Measurements from ENCODE around the gene MYEOV.

MYEOV gene

DNA sequence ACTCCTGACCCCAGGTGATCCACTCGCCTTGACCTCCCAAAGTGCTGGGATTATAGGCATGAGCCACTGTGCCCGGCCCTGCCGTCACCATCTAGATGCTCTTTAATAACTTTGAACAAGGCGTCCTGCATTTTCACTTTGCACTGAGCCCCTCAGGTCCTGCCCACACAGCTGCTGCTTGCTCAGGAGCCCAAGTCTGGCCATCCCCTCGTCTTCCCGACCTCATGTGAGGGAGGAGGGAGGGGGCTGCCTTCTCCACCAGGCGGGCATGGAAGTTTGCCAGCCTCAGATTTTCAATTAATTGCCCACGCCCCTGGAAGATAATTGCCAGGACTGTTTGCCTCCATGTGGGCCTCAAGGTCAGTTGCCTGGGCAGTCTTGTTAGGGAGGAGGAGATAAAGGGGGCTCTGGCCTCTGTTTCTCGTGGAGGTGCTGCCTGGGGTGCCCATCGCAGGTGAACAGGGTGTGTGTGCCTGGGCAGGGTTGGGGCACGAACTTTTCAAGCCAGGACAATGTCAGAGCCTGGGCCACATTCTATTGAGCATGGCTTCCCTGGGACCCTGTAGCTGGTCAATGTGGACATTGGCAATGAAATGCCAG is 27.9 kb upstream of the MYEOV start:
- no peak for FAIRE-seq

DNA sequence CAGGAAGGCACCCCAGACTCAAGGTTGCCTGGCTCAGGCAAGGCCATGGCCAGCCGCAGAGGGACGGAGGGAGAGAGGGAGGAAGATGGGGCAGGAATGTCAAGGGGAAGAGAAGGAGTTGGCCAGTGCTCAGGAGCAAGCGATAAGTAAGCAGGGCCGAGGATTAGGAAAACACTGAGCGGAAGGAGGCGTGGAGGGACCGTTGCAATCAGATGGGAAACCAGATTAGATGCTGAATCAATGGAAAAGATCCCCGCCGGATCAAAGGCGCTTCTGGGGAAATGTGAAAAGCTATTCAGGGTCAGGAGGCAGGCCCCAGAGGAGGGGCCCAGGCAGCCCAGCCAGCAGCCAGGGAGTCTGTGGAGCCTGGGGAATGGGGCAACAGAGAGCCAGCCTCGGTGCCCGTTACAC is 26.6 kb upstream of the MYEOV start:
- no peak for FAIRE-seq

DNA sequence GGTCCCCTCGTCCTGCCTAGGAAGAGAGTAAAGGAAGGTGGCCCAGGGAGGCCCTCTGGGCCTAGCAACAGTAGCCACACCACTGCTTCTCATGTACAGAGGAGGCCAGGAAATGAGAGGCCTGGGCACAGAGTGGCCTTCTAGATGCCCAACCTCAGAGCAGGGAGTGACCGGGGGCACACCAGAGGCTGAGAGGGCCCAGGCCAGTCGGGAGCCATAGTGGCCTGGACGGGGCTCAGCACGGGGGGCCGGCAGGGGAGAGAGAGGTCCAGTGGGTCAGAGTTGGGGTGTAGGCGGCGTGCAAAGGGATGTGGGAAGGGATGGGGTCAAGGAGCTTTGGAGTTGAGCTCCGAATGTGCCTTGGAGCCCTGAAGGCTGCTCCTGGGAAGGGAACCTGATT is 25.0 kb upstream of the MYEOV start:
- no peak for FAIRE-seq

DNA sequence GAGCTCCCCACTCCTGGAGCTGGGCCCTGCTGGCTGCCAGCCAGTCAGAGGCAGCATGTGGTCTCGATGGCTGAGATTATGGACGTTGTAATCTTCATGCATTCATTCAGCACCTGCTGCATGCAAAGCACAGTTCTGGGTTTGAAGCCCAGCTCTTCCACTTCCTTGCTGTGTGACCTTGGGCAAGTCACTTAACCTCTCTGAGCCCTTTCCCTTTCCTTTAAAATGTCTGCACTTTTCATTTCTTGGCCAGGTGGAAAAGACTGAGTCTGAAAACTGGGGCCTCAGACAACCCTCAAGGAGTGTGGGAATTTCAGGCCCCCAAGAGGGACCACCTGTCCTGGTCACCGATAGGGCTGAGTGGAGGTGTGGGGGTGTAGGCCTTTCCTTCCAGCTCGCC is 24.6 kb upstream of the MYEOV start:
- FAIRE-seq: no peak

DNA sequence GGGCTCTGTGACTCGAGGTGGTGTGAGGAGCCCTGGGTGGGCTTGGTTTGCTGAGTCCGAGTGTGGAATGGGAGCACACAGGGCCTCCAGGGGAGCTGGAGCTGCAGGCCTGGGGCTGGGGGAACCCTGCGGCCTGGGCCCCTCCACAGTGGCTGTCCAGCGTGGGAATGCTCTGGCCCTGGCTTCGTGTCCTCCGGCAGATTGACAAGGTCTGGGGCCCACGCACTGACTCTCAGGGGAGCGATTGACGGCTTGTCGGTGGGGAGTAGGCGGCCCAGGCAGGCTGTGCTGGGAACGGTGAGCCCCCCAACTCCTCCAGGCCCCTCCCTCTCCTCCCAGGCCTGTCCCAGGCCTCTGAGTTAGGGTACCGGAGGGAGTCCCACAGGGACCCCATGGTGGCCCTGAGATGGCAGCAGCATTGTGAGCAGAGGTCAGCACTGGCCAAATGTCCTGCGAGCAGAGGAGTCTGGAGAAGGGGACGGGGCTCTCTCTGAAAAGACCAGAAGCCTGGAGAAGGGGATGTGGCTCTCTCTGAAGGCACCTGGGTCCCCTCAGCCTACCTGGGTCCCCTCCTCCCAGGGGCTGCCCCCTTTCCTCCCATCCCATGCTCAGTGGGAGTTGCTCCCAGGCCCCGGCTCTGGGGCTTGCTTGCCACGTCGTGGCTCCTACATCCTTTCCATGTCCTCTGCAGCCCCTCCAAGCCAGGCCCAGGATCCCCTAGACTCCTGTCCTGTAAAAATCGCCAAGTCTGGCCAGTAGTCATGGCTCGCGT is 23.8 kb upstream of the MYEOV start:
- FAIRE-seq: no peak

DNA sequence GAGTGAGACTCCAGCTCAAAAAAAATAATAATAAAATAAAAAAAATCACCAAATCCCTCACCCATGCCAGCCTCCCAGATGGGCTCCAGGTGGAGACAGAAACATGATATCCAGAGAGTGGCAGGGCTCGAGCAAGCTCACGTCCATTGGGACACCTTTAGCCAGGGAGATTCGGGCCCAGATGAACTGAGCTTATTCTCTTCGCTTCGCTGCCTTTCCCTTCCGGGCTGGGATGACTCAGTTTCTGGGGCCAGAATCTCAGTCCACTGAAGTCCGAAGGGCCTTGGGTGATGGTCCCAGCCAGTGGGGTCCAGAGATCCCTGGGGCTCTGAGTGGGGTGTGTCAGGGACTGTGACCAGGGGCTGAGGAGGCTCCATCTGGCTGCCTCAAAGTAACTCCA is 23.0 kb upstream of the MYEOV start:
- no peak for FAIRE-seq

DNA sequence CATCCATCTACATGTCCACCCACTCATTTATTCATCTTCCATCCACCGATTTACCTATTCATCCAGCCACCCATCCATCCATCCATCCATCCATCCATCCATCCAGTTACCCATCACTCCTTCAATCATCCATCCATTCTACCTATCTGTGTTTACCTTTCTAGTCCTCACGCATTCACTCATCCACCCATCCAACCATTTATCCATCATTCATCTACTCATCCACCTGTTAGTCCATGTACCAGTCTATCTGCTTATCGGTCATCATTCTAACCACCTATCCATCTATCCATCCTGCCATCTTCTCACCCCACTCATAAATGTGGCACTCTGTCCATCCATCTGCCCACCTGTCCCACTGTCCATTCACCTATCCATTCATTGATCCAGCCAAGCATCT is 21.9 kb upstream of the MYEOV start:
- FAIRE-seq: no peak

DNA sequence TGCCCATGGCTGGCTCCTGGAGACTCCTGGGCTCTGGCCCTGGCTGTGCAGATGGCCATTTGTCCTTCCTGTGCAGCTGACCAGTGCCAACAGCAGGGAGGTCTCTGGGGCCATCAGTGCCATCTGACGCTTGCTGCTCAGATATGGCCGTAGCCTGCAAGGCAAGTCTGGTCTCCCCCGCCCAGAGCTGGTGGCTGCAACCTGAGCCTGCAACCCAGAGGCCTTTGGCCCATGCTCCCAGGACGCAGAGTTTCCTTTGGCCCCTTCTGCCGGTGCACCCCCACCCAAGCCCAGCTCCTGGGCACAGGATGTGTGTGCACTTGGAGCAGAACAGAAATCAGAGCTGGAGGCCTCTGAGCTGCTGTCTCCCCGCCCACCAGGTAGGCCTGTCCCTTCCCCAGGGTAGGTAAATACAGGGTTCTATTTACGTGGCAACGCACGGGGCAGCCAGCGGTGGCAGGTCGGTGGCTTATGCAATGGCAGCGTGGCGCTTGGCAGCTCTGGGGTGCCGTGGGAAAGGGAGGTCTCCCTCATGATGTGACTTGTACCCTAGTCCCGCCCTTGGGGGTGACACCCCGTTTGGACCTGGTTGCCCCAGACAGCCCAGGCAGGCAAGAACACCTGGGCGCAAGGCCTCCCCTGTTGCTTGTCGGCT is 21.0 kb upstream of the MYEOV start:
- FAIRE-seq: no peak

DNA sequence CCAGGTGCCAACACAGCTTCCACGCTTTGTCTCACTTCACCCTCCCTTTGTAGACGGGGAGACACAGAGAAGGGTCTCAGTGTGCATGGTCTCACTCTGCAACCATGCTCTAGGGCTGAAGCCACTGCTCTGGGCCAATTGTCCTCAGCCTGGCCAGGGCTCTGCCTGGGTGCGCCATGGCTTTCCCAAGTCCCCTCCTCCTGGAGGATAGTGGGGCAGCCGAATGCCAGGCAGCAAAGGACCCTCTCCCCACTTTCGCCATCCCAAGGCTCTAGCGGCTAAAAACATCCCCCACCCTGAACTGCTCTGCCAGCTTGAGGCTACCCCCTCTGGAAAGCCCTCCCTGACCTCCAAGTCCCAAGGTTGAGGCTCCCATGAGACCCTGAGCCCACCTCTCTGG is 20.4 kb upstream of the MYEOV start:
- FAIRE-seq: no peak

DNA sequence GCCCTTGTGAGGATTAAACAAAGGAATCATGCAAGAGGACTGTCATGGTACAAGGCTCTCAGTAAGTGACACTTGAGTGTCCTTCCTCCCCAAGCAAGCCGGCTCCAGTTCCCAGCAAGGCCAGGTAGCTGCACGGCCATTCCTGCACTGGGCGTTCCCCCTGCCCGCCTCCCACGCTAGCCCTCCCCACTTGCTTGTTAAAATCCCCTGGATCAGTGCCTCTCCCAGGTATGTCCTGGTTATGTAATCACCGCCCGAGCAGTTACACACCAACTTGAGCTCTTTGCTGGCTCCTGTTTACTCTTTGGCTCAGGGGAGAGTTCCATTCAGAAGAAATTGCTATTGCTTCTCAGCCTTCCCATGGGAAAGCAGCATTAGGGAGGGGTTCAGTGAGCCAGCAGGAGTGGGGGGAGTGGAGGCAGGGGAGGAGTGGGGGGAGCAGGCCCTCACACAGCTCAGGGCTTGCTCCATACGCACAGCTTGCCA is 19.4 kb upstream of the MYEOV start:
- FAIRE-seq: no peak

DNA sequence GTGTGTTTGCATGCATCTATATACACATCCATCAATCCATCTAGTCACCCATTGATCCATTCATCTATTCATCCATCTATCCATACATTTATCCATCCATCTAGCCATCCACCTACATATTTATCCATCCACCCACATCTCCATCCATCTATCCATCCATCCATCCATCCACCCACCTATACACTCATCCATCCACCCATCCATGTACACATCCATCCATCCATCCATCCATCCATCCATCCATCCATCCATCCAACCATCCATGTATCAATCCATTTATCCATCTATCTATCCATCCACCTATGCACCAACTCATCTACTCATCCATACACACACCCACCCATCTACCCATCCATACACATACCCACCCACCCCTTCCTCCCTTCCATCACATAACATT is 18.8 kb upstream of the MYEOV start:
- FAIRE-seq: no peak

DNA sequence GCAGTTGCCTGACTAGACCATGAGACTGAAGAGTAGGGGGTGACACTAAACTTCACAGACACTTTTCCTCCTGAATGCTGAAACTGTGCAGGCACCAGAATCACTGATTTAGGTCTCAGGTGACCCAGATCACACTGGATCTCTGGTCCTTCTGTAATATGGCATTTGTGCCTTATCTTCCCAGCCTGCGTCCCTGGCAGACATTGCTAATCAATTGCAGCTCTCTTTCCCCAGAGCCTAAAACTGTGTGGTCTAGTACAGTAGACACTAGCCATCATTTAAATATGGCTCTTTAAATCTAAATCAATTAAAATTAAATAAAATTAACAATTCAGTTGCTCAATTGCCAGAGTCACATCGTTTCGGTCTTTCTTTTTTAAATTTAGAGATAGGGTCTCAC is 17.8 kb upstream of the MYEOV start:
- FAIRE-seq: no peak

DNA sequence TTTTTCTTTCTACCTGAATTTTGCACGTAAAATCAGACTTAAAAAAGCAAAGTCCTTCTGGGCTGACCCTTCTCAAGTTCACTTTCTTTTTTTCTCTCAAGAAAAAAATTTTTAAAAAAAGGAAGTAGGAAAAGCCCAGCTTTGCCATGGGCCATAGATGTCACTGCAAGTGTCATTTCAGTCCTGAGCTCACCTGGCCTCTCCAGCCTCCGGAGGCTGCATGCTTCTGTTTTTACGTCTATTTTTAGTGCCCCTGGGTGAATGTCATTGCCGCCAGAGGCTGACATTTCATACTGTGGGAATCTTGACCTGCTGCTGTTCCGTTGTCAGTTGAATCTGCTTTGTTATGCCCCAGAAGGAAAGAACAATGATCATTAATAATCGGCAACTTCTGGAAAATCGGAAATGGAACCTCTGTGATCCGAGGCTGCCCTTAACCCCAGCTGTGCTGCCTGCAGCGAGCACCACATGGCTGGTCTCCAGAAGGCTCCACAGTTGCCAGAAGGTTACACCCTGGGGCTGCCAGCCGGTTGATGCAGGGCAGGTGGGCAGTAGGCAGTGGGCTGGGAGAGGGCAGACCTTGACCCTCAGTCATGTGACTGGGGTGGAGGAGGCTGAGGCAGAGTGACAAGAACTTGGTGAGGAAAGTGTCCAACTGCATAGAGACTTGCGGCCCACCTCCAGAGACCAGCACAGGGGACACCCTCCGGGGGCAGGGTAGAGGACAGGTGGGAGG is 16.7 kb upstream of the MYEOV start:
- FAIRE-seq: no peak

DNA sequence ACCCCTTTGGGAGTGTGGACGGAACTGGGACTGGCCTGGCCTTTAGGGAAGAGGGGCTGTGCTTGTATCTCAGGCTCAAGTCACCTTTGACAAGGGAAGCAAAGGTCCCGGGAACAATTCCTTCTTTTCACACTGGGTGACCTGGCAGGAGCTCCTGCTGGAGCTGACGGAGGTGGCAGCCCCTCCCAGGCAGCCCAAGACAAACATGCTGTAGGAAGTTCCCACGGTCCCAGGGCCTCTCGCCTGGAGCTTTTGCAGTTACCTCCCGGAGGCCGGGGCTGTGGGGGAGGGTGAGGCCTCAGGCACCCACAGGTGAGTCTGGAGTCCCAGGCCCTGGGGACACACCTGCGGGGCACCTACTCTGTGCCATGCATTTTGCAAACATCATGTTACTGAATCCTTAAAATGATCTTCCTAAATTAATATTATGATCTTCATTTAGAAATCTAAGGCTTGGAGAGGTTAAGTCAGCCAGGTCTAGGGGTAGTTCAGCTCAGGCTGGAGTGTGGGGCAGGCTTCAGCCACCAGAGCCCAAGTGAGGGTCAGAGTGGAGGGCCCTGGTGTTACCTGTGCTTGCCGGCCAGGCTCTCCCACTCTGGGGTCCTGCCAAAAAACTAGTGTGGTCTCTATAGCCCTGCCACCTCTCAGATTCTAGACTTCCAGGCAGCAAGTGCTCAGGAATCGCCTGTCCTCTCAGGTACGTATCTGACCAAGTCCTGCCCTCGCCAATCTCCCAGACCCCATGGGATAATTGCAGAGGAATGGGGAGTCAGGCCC is 15.7 kb upstream of the MYEOV start:
- FAIRE-seq: no peak

DNA sequence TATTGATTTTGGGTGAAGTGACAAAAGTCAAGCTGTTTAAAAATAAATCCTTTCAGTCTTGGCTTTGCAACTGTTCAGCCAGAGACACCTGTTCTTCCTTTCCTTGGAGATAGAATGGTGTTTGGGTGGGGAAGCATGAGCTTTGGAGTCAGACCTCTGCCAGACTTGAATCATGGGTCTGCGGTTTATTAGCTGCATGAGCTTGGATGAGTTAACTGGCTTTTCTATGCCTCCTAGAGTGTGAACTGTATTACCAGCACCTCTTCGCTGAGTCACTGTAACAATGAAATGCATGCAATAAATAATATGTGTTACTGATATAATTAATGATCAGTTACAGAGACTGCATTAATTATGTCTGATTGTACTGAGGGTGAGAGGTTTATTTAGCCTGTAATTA is 13.5 kb upstream of the MYEOV start:
- FAIRE-seq: no peak

DNA sequence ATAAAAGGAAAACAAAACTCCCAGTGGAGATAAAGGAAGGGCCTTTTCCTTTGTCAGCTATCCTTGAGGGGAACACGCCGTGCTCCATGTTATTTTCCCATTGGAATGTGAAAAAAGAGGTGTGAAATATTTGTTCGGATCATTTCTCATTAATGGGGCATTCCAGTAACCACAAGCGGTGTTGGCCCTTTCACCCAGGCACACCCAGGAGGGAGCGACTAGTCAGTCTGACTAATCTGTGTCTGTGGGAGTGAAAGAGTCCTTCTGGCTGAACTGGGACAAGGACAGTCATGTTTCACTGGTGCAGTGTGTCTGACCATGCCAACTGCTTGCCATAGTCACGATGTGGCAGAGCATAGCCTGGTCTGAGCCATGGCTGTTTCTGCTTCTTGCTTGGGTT is 13.0 kb upstream of the MYEOV start:
- no peak for FAIRE-seq

DNA sequence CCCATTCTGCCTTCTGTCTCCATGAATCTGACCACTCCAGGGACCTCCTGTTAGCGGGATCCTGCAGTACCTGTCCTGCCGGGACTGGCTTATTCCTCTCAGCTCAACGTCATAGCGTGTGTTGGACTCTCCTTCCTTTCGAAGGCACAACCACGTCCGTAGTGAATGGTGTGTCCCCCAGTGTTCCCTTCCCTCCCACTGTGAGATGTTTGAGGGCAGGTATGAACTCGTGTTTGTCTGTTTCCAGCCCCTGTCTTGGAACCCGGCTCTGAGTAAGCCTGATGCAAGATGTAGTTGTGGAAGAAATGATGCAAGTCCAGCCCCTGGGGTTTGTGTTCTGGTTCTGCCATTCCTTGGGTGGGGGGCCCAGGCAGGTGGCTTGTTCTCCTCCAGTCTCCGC is 10.5 kb upstream of the MYEOV start:
- FAIRE-seq: no peak

DNA sequence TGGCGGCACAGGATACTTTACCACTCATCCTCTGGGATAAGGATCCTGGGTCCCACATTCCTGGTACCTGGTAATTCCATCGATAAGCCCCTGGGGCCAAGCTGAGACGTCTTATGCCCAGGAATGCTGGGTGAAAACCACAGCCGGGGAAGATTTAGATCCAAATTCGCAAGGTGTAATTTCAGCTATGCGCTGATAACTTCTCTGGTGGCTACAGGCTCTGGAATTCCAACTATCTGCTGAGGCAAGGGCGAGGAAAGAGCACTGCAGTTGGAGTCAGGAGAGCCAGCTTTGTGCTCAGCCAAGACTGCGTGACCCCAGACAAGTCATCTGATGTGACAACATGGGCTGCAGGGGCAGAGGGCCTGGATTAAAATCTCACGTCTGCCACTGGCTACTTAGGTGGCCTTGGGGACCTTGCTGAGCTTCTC is 9.9 kb upstream of the MYEOV start:
- no peak for FAIRE-seq

DNA sequence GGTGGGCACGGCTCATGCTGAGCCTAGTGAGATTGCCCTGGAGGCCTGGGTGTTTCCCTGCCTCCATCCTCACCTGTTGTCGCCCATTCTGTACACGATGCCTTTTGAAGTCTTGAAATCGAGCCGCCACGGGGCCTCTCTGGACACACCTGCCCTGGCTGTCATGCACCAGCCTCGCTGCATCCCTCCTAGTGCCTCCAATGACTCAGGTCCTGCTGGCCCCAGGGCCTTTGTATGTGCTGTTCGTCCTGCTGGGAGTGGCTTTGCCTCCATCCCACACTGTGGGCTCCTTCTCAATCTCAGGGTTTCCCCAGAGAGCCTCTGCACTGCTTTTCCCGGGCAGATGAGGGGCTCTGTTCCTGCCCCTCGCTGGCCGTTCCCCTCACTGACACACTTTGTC is 8.9 kb upstream of the MYEOV start:
- FAIRE-seq: no peak

DNA sequence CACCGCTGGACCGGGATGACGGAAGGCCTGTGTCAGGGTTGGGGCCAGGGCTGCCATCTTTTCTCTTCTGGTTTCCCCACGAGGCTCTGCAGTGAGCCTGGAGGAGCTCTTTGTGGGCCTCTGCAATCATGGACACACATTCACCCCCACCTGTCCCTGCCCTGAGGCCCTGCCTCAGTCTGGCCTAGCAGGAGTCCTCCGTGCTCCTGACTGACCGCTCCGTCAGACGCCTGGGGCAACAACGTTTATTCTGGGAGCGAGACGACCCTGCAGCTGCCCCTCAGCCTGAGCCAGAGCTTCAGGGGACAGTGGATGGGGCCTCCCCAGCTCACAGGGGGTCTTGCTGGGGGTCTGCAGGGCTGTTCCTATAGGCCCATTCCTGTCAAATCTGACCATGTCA is 8.2 kb upstream of the MYEOV start:
- no peak for FAIRE-seq

DNA sequence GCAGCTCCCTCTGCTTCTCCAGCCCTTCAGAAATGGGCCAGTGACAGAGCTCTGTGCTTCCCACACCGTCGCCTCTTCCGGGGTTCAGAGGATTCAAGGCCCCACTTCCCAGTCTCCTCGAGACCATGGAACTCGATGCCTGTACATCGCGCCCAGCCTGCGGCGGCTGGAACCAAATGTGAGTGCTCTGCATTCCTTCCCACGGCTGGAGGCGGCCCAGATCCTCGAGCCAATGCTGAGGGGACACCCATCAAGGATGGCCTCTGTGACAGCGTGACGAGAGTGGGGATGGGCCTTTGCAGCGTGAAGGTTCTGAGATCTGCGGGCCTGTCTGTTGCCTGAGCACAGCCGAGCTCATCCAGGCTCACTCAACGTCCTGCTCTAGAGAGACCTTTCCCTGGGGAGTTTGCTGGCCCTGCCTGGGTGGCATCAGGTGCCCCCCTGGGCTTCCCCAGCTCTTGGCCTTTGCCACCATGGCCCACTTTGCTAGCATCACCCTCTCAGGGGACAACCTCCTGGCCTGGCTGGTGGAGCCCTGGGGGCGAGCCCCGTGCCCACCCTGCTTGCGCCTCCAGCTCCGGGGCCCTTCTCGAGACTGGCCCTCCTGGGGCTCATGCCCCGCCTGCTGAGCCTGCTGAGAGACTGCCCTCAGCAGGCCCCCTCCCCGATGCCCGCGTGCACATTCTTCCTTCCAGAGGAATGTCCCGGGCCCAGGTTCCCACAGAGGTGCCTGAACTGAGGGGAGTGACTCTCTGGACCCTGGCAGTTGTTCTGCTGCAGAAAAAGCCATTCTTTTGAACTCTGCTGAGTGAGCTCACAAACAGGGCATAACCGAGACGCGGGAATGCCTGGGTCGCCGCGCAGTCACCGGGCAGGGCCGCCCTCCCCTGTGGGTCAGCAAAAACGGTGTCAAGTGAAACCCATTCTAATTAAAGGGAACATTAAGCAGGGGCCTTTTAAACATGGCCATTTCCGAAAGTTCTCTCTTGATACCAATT is 7.3 kb upstream of the MYEOV start:
- no peak for FAIRE-seq
